NCI-H510A (cell line): ENCODE results near the gene ZSCAN22.
"Not testable (repeated sequence)": the region's sequence is repeated elsewhere in the genome, so short reads cannot be mapped to it uniquely, and the experiment has no call there.

Experiments
- DNase-seq: peaks from one replicate; lab custom pipeline; 2025; lab: John Stamatoyannopoulos, UW

The ZSCAN22 gene

GRCh38 chr19:58326914-58327726, at the start of gene ZSCAN22:
TSS of gene ZSCAN22 (plus strand) at chr19:58326994. CDS start at chr19:58334803, 7,809 bp downstream.
- peak; percentile 90 for DNase-seq

DNA sequence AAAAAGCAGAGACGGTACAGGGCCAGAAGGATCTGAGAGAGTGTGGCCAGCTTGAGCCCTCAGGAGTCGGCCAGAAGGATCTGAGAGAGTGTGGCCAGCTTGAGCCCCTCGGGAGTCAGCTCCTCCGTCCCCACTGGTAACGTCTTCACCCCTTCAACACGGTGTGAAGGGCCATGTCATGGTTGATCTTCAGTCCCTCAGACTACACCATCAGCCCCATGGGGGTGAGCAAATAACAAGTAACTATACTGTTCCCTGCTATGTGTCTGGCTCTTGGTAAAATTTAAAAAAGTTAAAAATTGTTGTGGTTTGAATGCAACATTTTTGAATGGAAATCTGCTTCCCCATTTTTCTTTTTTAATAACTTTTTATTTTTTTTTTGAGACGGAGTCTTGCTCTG, 49.6 kb upstream of the ZSCAN22 start:
- DNase-seq, result no peak

DNA sequence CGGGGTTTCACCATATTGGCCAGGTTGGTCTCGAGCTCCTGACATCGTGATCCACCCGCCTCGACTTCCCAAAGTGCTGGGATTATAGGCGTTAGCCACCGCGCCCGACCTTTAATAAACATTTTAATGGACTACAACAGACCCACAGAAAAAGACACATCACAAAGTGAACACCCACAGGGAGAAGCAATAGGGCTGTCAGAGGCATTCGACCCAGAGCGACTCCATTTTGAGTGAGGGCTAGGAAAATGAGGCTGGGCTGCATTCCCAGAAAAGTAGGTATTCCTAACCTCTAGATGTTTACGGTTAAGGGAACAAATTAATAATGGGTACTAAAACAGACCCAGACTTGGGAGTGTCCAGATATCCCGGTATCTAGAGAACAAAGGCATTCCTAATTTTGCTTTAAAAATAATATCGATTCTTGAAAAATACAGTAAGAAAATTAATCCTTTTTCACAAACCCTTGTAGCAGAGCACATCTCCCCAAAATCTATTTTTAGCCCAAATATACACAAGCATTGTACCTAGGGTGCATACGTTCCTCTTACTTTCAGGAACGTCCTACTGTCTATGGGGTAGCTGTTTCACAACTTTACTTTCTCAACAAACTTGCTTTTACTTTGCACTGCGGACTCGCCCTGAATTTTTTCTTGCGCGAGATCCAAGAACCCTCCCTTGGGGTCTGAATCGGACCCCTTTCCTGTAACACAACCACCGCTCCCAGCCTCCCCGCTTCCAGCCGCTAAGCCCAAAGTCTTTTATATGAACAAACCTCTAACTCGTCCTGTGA, 48.9 kb upstream of the ZSCAN22 start:
- DNase-seq, result no peak

DNA sequence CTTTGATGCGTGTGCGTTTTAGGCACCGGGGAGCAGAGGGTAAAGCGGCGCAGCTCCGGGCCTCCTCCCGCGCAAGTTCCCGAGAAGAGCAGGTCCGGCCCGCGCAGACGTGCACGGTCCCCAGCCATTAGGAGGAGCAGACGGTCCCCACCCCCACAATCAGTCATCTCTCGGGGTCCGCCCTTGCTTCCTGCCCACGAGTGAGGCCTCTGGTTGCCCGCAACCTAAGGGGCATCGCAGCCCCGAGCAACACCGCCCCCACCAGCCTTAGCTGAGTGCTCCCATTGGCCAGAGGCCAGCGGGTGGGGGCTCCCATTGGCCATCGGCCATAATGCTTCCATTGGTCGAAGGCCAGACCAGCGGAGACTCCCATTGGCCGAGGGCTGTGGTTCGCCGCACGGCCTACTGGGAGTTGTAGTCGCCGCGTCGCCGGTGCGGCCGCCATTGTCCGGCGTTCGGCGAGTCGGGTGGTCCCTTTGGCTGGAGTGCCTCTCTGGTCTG, 48.2 kb upstream of the ZSCAN22 start, which contains the start of gene ZNF8:
Gene ZNF8, plus strand, starts transcription at position 415 of the 501 bp plus-strand sequence. CDS start 127 bp downstream, outside the sequence.
- peak; percentile 98 for DNase-seq

- peak; percentile 41 for DNase-seq
Observed at GRCh38 chr19:58279042-58279924, 47.5 kb upstream of the ZSCAN22 start.

DNA sequence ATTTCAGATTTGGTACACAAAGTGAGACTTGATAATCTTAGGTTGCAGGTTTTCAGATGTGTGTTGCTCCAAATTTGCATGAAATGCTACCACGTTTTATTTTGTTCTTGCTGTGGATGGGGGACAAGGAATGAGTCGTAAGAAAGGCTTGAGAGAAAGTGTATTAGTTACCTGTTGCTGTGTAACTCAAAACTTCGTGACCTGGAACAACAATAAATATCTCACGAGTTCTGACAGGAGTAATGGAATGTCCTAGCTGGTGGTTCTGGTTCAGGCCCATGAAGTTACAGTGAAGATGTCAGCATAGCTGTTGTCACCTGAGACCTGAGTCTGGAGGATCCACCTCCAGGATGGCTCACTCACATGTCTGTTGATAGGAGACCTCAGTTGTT, 46.9 kb upstream of the ZSCAN22 start:
- no peak for DNase-seq

DNA sequence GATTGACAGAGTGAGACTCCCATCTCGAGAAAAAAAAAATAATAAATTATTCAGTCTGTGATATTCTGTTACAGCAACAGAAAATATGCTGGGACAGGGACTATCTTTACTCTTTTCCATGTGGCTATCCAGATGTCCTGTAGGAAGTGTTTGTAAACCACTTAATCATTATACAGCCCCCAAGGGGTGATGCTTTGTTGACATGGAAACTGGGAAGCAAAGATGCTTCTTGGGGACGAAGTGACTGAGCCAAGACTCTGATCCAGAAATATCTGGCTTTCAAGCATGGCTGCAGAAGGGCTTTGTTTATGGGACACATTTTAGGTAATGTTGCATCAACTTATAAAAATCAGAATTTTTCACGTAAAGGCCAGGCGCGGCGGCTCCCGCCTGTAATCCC, 42.6 kb upstream of the ZSCAN22 start:
- no peak for DNase-seq

DNA sequence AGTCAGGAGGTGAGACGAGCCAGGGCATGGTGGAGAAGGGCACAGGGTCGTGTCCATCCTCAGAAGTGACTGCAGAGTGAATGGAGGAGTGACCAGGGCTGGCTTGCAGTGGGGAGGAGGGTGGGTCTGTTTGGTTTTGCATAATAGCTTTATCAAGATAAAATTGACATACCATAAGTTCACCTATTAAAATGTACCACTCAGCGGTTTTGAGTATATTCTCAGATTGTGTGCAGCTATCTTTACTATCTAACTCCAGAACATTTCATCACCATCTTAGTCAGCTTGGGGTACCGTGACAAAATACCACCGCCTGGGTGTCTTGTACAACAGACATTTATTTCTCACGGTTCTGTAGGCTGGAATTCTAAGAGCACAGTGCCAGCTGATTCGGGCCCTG, 34.9 kb upstream of the ZSCAN22 start:
- DNase-seq, result no peak

DNA sequence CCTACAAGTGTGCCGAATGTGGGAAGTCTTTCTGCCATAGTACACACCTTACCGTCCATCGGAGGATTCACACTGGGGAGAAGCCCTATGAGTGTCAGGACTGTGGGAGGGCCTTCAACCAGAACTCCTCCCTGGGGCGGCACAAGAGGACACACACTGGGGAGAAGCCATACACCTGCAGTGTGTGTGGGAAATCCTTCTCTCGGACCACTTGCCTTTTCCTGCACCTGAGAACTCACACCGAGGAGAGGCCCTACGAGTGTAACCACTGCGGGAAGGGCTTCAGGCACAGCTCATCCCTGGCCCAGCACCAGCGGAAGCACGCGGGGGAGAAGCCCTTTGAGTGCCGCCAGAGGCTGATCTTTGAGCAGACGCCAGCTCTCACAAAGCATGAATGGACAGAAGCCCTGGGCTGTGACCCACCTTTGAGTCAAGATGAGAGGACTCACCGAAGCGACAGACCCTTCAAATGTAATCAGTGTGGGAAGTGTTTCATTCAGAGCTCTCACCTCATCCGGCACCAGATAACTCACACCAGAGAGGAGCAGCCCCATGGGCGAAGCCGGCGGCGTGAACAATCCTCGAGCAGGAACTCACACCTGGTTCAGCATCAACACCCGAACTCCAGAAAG, 31.9 kb upstream of the ZSCAN22 start:
- DNase-seq, result no peak

- no peak for DNase-seq
Observed at GRCh38 chr19:58296104-58296503, 30.7 kb upstream of the ZSCAN22 start.

GRCh38 chr19:58300620-58301019, 26.2 kb upstream of the ZSCAN22 start:
- DNase-seq, result no peak

DNA sequence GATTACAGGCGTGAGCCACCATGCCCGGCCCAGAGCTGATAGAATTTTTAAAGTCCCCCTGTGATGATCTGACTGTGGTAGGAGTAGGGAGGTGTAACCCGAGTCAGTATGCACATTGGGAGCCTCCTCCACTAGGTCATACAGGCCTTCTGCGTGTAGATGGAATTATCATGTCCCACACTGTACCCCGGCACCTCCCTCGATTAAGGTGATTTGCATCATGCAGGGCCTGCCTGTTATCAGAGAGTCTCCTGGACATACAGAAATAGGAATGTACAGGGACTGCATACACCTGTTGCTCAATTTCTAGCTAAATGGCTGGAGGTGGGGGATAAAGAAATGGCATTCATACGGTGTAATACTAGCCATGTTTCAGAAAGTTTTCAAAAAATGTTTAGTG, 22.5 kb upstream of the ZSCAN22 start:
- no peak for DNase-seq

DNA sequence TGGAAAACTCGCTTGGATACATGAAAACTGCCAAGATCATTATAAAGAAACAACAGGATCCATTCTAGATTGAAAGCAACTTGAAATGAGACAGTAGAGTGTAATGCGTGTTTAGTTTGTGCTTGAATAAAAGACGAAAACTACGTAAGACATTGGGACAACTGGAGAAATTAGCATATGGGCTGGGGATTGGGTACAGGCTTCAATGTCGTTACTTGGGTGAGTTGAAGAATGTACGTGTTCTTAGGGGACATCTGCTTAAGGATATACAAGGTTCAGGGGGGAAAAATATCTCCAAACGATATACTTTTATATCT, 22.1 kb upstream of the ZSCAN22 start:
- no peak for DNase-seq

DNA sequence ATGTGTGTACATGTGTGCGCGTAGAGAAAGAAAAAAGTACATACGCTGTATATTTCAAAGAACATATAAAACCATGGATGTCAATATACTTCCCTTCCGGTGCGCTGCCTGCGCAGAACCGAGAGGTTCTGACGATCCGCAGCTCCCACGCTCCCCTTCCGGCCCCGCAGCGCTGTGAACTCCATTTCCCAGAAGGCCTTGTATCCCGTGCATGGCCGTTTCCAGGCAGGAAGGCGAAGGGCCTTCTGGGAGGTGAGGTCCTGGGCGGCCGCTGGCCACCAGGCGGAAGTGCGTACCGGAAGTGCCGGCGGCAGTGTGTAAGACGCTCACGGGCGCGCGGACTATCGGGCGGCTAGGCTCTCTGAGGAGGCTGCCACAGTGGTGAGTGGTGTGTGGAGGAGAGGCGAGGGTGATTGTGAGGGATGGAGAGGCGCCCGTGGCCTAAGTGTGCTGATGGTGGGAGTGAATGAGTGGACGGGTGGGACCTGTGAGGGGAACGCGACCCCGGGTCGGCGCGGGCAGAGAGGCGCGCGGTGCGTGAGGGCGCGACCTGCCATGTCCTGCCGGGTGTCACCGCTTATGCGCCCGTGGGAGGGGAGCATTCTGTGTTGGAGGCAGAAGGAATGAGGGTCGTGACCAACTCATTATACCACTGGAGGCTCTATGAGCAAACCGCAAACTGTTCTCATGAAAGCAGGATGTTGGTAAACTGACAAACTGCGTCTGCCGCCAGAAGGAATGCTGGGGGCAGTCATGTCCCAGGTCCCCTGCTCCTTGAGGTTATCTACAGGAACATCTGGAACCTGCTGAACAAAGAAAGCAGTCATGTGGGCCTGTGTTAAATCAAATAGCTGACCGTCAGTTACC, 21.5 kb upstream of the ZSCAN22 start, which contains the start of gene ERVK3-1:
Gene ERVK3-1, plus strand, starts transcription at position 313 of the 867 bp plus-strand sequence. CDS start 6,792 bp downstream, outside the sequence.
- peak; percentile 96 for DNase-seq

GRCh38 chr19:58305932-58306323, 20.9 kb upstream of the ZSCAN22 start:
- no peak for DNase-seq

DNA sequence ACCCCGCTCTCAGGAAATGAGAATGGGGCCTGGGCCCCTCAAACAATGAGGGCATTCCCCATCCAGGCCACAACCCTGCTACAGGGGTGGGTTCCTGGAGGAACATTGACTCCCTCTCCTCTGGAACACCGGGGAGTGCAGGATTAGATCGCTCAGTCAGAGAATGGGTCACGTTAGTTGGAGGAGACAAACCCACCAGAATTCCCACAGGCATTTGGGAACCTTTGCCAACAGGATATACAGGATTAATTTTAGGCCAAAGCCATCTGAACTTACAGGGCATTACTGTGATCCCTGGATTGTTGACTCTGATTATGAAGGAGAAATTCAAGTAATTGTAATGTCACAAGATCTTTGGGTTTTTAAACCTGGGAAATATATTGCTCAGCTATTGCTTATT, 19.1 kb upstream of the ZSCAN22 start:
- DNase-seq, result no peak

DNA sequence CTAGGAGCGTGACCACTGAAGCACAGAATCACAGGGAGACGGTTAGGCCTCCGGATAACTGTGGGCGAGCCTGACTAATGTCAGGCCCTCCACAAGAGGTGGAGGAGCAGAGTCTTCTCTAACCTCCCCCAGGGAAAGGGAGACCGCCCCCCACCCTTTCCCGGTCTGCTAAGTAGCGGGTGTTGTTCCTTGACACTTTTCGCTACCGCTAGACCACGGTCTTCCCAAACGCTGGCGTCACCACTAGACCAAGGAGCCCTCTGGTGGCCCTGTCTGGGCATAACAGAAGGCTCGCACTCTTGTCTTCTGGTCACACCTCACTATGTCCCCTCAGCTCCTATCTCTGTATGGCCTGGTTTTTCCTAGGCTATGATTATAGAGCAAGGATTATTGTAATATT, 16.1 kb upstream of the ZSCAN22 start:
- DNase-seq, result not testable (repeated sequence)

DNA sequence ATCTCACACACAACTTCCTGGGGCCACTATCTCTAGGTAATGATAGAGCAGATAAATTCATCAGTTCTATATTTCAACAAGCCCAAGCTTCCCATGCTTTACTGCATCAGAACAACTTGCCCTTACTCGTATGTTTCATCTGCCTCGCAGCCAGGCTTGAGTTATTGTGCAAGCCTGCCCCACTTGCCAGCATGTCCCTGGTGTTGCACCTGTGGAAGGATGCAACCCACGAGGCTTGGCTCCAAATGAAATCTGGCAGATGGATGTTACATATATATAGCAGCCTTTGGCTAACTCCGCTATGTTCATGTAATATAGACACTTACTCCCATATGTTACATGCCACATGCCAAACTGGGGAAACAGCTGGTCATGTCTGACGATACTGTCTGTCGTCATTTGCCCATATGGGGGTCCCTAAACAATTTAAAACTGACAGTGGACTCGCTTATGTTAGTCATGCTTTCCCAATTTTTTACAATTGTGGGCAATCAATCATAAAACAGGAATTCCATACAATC, 15.4 kb upstream of the ZSCAN22 start:
- no peak for DNase-seq

GRCh38 chr19:58315580-58315979, 11.2 kb upstream of the ZSCAN22 start:
- DNase-seq, result no peak

- no peak for DNase-seq
Observed at GRCh38 chr19:58317476-58318072, 9.2 kb upstream of the ZSCAN22 start.
